IMR-90 (cell line): Measurements from ENCODE around the gene OR4D5. TPM values are rescaled to one million over a fixed set of nuclear protein-coding genes. Genes with fewer than 3 reads are reported as not detected.

Experiments
- ATAC-seq: fragments of 200-7000 bp; cut with Tn5 transposase; 2 replicates; pipeline ENCODE4 v1.9.1; 2020; ENCODE audit warnings: low read depth, mild to moderate bottlenecking, moderate library complexity
- BruUV-seq: library from RNA; stranded (reverse); fragments of 400-500 nt; replicated peaks from 2 replicates; lab custom pipeline; 2021; lab: Mats Ljungman, UMichigan
- CTCF ChIA-PET: fragments of 300-600 bp; formaldehyde crosslinking; extraction: SDS; loops from one replicate; lab custom pipeline; 2021; ENCODE audit warnings: antibody characterized with exemption; lab: Yijun Ruan, JAX
- POLR2A ChIA-PET: fragments of 300-600 bp; sonication (Branson Sonifier 250); formaldehyde crosslinking; loops from one replicate; lab custom pipeline; 2022; ENCODE audit warnings: antibody characterized with exemption; ENCODE audit not compliant: unreplicated experiment; lab: Charles Lee
- DNase-seq: peaks from one replicate; pipeline ENCODE4 v3.0.0; 2013
- H2AFZ ChIP-seq: replicated peaks from 2 replicates; pipeline ENCODE3; 2013; ENCODE audit warnings: low read length, mild to moderate bottlenecking; ENCODE audit not compliant: poor library complexity
- H2AK5ac ChIP-seq: 2 replicates; pipeline ENCODE4 v1.6.1; 2013; ENCODE audit warnings: low read depth, low read length, inconsistent platforms
- H2AK9ac ChIP-seq: replicated peaks from 2 replicates; pipeline ENCODE3; 2013; ENCODE audit warnings: mild to moderate bottlenecking, low read depth, low read length, moderate library complexity; ENCODE audit not compliant: poor library complexity
- H2BK120ac ChIP-seq: 2 replicates; pipeline ENCODE4 v1.6.1; 2013; ENCODE audit warnings: low read depth, low read length, inconsistent platforms
- H2BK15ac ChIP-seq: 3 replicates; pipeline ENCODE4 v1.6.1; 2013; ENCODE audit warnings: low read depth, low read length, inconsistent platforms
- H2BK20ac ChIP-seq: 2 replicates; pipeline ENCODE4 v1.6.1; 2013; ENCODE audit warnings: low read depth, mild to moderate bottlenecking, inconsistent platforms, low read length, moderate library complexity
- H2BK5ac ChIP-seq: 2 replicates; pipeline ENCODE4 v1.6.1; 2013; ENCODE audit warnings: mild to moderate bottlenecking, low read depth, low read length, inconsistent platforms; ENCODE audit not compliant: poor library complexity, severe bottlenecking
- H3K14ac ChIP-seq: replicated peaks from 2 replicates; pipeline ENCODE4 v1.6.1; 2013; ENCODE audit warnings: low read depth, low read length, inconsistent platforms
- H3K18ac ChIP-seq: 2 replicates; pipeline ENCODE4 v1.6.1; 2013; ENCODE audit warnings: low read depth, low read length, control low read depth
- H3K23ac ChIP-seq: 2 replicates; pipeline ENCODE4 v1.6.1; 2013; ENCODE audit warnings: low read depth, low read length, inconsistent platforms
- H3K27ac ChIP-seq: 2 replicates; pipeline ENCODE4 v1.5.1; 2013; ENCODE audit warnings: mild to moderate bottlenecking, control low read depth, low read length; ENCODE audit not compliant: insufficient read depth
- H3K27me3 ChIP-seq: 2 replicates; pipeline ENCODE4 v1.6.1; 2013; ENCODE audit warnings: low read length; ENCODE audit not compliant: control insufficient read depth, insufficient read depth
- H3K36me3 ChIP-seq: 2 replicates; pipeline ENCODE4 v1.6.1; 2013; ENCODE audit warnings: low read length, mixed read lengths; ENCODE audit not compliant: control insufficient read depth, insufficient read depth
- H3K4ac ChIP-seq: 2 replicates; pipeline ENCODE4 v1.6.1; 2013; ENCODE audit warnings: low read depth, low read length, inconsistent platforms
- H3K4me1 ChIP-seq: 2 replicates; pipeline ENCODE4 v1.6.1; 2013; ENCODE audit warnings: low read length, mixed read lengths; ENCODE audit not compliant: control insufficient read depth, insufficient read depth
- H3K4me2 ChIP-seq: 2 replicates; pipeline ENCODE4 v1.6.1; 2013; ENCODE audit warnings: low read depth, mild to moderate bottlenecking, control low read depth, low read length, moderate library complexity
- H3K4me3 ChIP-seq: 2 replicates; pipeline ENCODE4 v1.5.1; 2013; ENCODE audit warnings: low read depth, mild to moderate bottlenecking, control low read depth, low read length, moderate library complexity; ENCODE audit not compliant: insufficient read depth
- H3K56ac ChIP-seq: 2 replicates; pipeline ENCODE4 v1.6.1; 2013; ENCODE audit warnings: low read length, inconsistent platforms; ENCODE audit not compliant: insufficient read depth; ENCODE audit errors: extremely low read depth
- H3K79me1 ChIP-seq, 2 experiments: 2 replicates each; pipeline ENCODE4 v1.6.1; 2013; ENCODE audit warnings: low read length in 2 of 2, inconsistent platforms in 1 of 2, low read depth in 1 of 2
- H3K9ac ChIP-seq: 2 replicates; pipeline ENCODE4 v1.6.1; 2013; ENCODE audit warnings: low read depth, low read length, control low read depth
- H3K9me1 ChIP-seq: 2 replicates; pipeline ENCODE4 v1.6.1; 2013; ENCODE audit warnings: low read length, inconsistent platforms; ENCODE audit not compliant: insufficient read depth
- H3K9me3 ChIP-seq: 2 replicates; pipeline ENCODE4 v1.6.1; 2013; ENCODE audit warnings: low read length; ENCODE audit not compliant: control insufficient read depth, insufficient read depth
- H4K20me1 ChIP-seq: 2 replicates; pipeline ENCODE4 v1.6.1; 2013; ENCODE audit warnings: low read length, inconsistent platforms; ENCODE audit not compliant: insufficient read depth
- H4K5ac ChIP-seq: 2 replicates; pipeline ENCODE4 v1.6.1; 2013; ENCODE audit warnings: mild to moderate bottlenecking, low read depth, low read length, control low read depth
- H4K8ac ChIP-seq, 2 experiments: 2 replicates each; pipeline ENCODE4 v1.6.1; 2013; ENCODE audit warnings: low read depth in 2 of 2, low read length in 2 of 2, control low read depth in 1 of 2, inconsistent platforms in 1 of 2
- H4K91ac ChIP-seq: 2 replicates; pipeline ENCODE4 v1.6.1; 2013; ENCODE audit warnings: low read depth, low read length, inconsistent platforms; ENCODE audit not compliant: insufficient read depth
- CEBPB ChIP-seq: IDR thresholded peaks from 2 replicates; pipeline ENCODE4 v1.6.1; 2012; ENCODE audit warnings: low read depth, low read length, improper control_type of control experiment
- CHD1 ChIP-seq: IDR thresholded peaks from 2 replicates; pipeline ENCODE4 v1.6.1; 2012; ENCODE audit warnings: low read depth, low read length, improper control_type of control experiment
- ELK1 ChIP-seq: fragments of 150-350 bp; IDR thresholded peaks from 2 replicates; pipeline ENCODE4 v1.6.1; 2016; ENCODE audit warnings: low read depth, mild to moderate bottlenecking, low read length, moderate library complexity, borderline replicate concordance
- MAFK ChIP-seq: IDR thresholded peaks from 2 replicates; pipeline ENCODE4 v1.6.1; 2012; ENCODE audit warnings: low read depth, low read length, improper control_type of control experiment
- MAZ ChIP-seq: IDR thresholded peaks from 2 replicates; pipeline ENCODE4 v1.6.1; 2012; ENCODE audit warnings: low read depth, mild to moderate bottlenecking, low read length, improper control_type of control experiment, moderate library complexity, borderline replicate concordance
- RAD21 ChIP-seq: IDR thresholded peaks from 2 replicates; pipeline ENCODE4 v1.6.1; 2012; ENCODE audit warnings: low read length, improper control_type of control experiment
- RFX5 ChIP-seq: IDR thresholded peaks from 2 replicates; pipeline ENCODE4 v1.8.0; 2012; ENCODE audit warnings: low read depth, mild to moderate bottlenecking, low read length, moderate library complexity
- whole genome bisulfite sequencing, 2 experiments: methylation state at CpG; one replicate each; pipeline versions ENCODE4 v1.1.5 to v1.1.7; 2013; ENCODE audit warnings: missing lambda C conversion rate in 2 of 2; ENCODE audit not compliant: insufficient read length in 1 of 2; ENCODE audit errors: extremely low coverage in 2 of 2; 5-methylcytosine and 5-hydroxymethylcytosine counted together
- dilution Hi-C: fragments of 300-500 bp; cut with HindIII; formaldehyde crosslinking; loops from one replicate; pipeline ENCODE4 v1.14.3; 2018; ENCODE audit warnings: low sequenced_read_pairs; ENCODE audit not compliant: unreplicated experiment
- in situ Hi-C: fragments of 300-500 bp; cut with MboI; formaldehyde crosslinking; loops from 3 replicates; pipeline ENCODE4 v1.14.3; 2019; ENCODE audit warnings: low sequenced_read_pairs, inconsistent platforms, mixed read lengths
- intact Hi-C: fragments of 100-400 bp; cut with micrococcal nuclease; formaldehyde crosslinking; loops from 2 replicates; pipeline ENCODE4 v1.10.0; 2022
- polyA plus RNA-seq, 3 experiments: library from polyadenylated mRNA; depleted of rRNA; stranded (reverse); fragments of >200 nt; gene quantifications; 2 replicates each; pipeline ENCODE4 v1.2.3, GENCODE V29; 2012; ENCODE audit warnings: low replicate concordance in 1 of 3
- total RNA-seq: library from RNA; depleted of rRNA; stranded (reverse); fragments of >200 nt; gene quantifications from 2 replicates; pipeline ENCODE4 v1.2.3, GENCODE V29; 2012

OR4D5 gene
- total and polyA plus RNA-seq, 2 of the 4 experiments (the other 2 are of a cell fraction) = not detected

GRCh38 chr11:123942413-123942812, 3.0 kb downstream of the OR4D5 start:
- Histone ChIP-seq H3K4me3 (no peak overlapping the region), H4K91ac (no peak overlapping the region), H3K4ac (no peak overlapping the region), H3K9ac (no peak overlapping the region), H3K9me1 (no peaks in the 10 kb centered on the region), H3K36me3 (no peaks in the 10 kb centered on the region), H3K79me1 (no peaks in the 10 kb centered on the region), H3K56ac (no peak overlapping the region), H2AK9ac (no peak overlapping the region), H3K23ac (no peak overlapping the region), H4K5ac (no peak overlapping the region), H3K9me3 (peaks cover 17% of the 10 kb centered on the region), H2BK20ac (no peak overlapping the region), H2BK15ac (no peak overlapping the region), H2AFZ (no peak overlapping the region), H3K27me3 (no peaks in the 10 kb centered on the region), H2BK5ac (no peak overlapping the region), H3K4me1 (no peaks in the 10 kb centered on the region), H3K14ac (no peak overlapping the region), H3K27ac (no peak overlapping the region), H4K20me1 (no peaks in the 10 kb centered on the region), H2AK5ac (no peak overlapping the region), H3K18ac (no peak overlapping the region), H2BK120ac (no peak overlapping the region), H4K8ac (no peak overlapping the region), H3K4me2 (no peak overlapping the region)
- BruUV-seq = no TSS peak
- in situ Hi-C loops (no loop called here), dilution Hi-C loops (no loop called here), intact Hi-C loops (no loop called here)
- ChIA-PET POLR2A (no interaction called here), CTCF (no interaction called here)
- DNase-seq (no peak), ATAC-seq (no peak)
- TF ChIP-seq ELK1 (no peak), RAD21 (no peak), MAFK (no peak), RFX5 (no peak), MAZ (no peak), CEBPB (no peak), CHD1 (no peak)
- no CpG with 5 or more reads among the region's 4 CpGs for WGBS, 2 experiments
